GM12873 (cell line): ENCODE measurements around the gene FBXO44.
A peak's percentile ranks its signal among the peaks of the same experiment; 100 is the strongest.

ENCODE experiments used
- TF ChIP-seq, protein P1 (sequence below): IDR thresholded peaks from 2 replicates; pipeline ENCODE4 v1.5.1; 2012; ENCODE audit warnings: low read depth, mild to moderate bottlenecking, moderate library complexity, low read length, control low read depth; ENCODE audit not compliant: insufficient read depth; ENCODE audit errors: missing control alignments

The FBXO44 gene

DNA sequence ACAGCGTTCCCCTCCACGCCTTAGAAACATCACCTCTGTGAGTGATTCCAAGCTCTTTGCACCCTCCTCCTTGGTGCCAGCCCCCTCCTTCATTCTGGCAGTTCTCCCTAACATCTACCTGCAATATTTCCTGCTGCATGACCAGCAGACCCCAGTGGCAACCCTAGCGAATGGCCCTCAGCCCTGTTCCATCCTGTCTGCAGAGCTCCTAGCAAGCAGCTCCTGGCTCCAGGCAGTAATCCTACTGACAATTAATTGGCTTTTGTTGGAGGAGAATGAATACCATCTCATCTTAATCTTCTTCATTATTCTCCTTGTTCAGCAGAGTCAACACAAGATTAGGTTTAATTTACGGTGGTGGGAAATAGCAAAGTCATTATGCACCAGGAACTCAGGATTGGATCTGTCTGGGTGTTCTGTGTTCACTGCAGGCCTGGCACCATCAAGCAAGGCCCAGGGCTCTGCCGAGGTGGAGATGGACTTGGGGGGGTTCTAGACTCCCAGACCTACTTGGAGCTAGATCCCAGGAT, 12.8 kb upstream of the FBXO44 start:
- TF ChIP-seq, protein P1, sequence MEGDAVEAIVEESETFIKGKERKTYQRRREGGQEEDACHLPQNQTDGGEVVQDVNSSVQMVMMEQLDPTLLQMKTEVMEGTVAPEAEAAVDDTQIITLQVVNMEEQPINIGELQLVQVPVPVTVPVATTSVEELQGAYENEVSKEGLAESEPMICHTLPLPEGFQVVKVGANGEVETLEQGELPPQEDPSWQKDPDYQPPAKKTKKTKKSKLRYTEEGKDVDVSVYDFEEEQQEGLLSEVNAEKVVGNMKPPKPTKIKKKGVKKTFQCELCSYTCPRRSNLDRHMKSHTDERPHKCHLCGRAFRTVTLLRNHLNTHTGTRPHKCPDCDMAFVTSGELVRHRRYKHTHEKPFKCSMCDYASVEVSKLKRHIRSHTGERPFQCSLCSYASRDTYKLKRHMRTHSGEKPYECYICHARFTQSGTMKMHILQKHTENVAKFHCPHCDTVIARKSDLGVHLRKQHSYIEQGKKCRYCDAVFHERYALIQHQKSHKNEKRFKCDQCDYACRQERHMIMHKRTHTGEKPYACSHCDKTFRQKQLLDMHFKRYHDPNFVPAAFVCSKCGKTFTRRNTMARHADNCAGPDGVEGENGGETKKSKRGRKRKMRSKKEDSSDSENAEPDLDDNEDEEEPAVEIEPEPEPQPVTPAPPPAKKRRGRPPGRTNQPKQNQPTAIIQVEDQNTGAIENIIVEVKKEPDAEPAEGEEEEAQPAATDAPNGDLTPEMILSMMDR: no peak

DNA sequence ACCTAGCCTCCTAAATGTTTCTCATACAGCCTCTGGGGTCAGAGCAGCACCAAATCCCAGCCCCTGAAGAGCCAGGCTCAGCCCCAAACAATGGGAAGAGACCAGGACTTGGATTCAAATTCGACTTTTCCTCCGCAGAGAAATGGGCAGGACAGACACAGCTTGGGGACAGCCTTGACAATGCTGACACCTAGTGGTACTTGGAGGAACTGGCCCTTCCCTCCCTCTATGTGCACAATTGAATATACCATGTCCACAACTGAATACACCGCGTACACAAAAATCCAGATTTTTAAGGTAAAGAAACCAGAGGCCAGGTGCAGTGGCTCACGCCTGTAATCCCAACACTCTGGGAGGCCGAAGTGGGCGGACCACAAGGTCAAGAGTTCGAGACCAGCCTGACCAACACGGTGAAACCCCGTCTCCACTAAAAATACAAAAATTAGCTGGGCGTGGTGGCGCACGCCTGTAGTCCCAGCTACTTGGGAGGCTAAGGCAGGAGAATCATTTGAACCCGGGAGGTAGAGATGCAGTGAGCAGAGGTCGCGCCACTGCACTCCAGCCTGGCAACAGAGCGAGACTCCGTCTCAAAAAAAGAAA, 12.2 kb upstream of the FBXO44 start:
- TF ChIP-seq, protein P1: peak; percentile 97

DNA sequence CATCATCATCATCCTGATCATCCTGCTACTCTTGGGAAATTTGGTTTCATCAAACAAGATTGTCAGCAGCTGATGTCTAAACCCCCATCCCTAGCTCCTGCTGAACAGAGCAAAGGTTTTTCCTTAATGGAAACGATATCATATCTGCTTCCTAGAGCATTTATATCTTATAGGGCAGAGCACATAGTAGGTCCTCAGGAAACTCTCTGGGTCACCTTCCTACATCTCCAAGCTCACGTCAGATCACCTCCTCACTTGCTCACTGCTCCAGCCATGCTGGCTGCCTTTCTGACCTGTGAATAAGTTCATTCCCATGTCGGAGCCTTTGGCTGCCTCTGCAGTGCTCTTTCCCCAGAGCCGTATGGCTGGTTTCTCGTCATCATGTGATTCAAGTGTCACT, 10.9 kb upstream of the FBXO44 start:
- TF ChIP-seq, protein P1: no peak

DNA sequence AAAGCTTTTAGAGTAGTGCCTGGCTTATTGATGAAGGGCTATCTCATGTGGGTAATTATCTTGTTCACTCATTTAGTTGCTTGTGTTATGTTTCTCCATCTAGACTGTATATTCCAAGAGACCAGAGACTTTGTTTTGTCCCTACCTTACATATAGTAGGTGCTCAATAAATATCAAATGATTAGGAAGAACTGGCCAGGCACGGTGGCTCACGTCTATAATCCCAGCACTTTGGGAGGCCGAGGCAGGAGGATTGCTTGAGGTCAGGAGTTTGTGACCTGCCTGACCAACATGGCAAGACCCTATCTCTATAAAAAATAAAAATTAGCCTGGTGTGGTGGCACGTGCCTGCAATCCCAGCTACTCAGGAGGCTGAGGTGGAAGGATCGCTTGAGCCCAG, 9.4 kb upstream of the FBXO44 start:
- TF ChIP-seq, protein P1: no peak

DNA sequence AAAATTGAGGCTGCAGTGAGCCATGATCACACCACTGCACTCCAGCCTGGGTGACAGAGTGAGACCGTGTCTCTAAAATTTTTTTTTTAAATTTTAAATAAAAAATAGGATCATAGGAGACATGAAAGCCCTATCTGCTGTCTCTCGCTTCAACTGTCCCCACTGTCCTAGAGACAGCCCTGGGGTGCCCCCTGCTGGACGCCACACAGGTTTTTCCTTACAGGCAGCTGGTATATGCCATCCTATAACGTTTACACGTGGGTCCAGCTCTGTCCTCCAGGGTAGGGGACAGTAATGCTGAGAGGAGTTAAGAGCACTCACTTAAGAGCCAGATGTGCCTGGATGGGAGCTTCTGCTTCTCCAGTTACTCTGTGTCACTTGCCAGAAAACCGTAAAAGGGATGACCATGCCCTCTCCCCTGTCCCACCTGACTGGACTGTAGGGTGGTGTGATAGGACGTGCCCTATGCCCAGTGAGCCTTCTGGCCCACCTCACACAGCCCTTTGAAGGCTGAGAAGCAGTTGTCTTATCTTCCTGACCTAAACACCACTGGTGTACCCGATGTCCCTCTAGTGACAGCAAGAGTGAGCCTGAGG, 8.9 kb upstream of the FBXO44 start:
- TF ChIP-seq, protein P1: peak; percentile 83

DNA sequence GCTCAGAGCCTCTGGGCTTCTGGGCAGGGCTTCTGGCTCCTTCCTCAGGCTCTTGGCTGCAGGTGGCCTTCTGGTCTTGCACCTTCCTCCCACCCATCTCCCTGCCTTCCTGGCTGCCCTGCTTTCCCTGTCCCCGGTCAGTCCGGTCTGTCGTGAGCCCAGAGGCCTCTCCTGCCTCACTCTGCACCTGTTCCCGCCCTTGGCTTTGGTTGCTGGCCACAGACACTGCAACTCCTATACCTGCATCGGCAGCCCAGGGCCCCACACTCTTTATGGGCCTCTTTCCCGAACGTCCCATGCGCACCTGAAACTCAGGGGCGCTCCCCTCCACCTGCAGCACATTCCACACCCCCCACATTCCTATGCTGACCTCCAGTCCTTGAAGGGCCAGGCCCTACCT, 8.4 kb upstream of the FBXO44 start:
- TF ChIP-seq, protein P1: no peak

DNA sequence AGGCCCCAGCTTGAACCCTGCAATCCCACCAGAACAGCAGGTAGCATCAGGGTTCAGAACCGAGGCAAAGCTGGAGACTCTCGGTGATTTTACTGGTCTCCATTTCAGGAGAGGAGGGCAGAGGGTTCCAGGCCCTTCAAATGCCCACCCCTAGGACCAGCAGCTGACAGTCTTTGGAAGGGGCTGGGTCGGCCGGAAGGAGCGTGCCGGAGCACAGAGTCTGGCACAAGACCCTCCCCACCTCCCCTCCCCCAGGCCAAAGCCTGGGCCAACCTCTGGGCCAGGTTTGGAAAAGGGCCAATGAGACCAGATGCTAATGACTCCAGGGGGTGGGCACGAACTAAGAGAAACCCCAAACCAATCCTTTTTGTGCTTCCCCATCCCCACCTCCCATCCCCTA, 7.3 kb upstream of the FBXO44 start:
- TF ChIP-seq, protein P1: no peak
